Measurements from ENCODE around the gene GOLGA6C.
"Not testable (repeated sequence)": the region's sequence is repeated elsewhere in the genome, so short reads cannot be mapped to it uniquely, and the experiment has no call there.

- TF ChIP-seq CTCF (conservative IDR thresholded peaks at IDR 0.05 in 1 of 2, IDR thresholded peaks at IDR 0.05 in 1 of 2; ENCODE audit: low read depth in 1 of 2, low read length in 2 of 2); EZH2 (IDR thresholded peaks at IDR 0.05; ENCODE audit: low read length, missing control alignments): not testable (repeated sequence)
Measured at GRCh38 chr15:75245741-75246140, 12.4 kb upstream of the GOLGA6C start.

Measured in fibroblast of lung (primary cell).